OCI-LY1 (cell line): ENCODE data around the gene CHST5.

ENCODE experiments used
- EZH2 ChIP-seq: fragments of 200-600 bp; sonication (generic), shearing (Covaris generic); IDR thresholded peaks from 2 replicates; pipeline ENCODE4 v1.8.0; 2017; ENCODE audit warnings: borderline replicate concordance, mixed run types, mild to moderate bottlenecking, antibody characterized with exemption, low read length, moderate library complexity, mixed read lengths
- TF ChIP-seq, protein P1 (sequence below): fragments of 200-600 bp; sonication (generic), shearing (Covaris generic); IDR thresholded peaks from 2 replicates; pipeline ENCODE4 v1.5.1; 2017; ENCODE audit warnings: mild to moderate bottlenecking, antibody characterized with exemption, low read length, moderate library complexity, mixed read lengths

- TF ChIP-seq, protein P1, sequence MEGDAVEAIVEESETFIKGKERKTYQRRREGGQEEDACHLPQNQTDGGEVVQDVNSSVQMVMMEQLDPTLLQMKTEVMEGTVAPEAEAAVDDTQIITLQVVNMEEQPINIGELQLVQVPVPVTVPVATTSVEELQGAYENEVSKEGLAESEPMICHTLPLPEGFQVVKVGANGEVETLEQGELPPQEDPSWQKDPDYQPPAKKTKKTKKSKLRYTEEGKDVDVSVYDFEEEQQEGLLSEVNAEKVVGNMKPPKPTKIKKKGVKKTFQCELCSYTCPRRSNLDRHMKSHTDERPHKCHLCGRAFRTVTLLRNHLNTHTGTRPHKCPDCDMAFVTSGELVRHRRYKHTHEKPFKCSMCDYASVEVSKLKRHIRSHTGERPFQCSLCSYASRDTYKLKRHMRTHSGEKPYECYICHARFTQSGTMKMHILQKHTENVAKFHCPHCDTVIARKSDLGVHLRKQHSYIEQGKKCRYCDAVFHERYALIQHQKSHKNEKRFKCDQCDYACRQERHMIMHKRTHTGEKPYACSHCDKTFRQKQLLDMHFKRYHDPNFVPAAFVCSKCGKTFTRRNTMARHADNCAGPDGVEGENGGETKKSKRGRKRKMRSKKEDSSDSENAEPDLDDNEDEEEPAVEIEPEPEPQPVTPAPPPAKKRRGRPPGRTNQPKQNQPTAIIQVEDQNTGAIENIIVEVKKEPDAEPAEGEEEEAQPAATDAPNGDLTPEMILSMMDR: peak; percentile 43
- no peak for TF ChIP-seq EZH2
Observed at GRCh38 chr16:75491876-75492275, 44.0 kb downstream of the CHST5 start.
